HepG2 (cell line): Measurements from ENCODE around the gene NMBR.

Source experiments
- ARNT ChIP-seq: fragments of 450-650 bp; IDR thresholded peaks from 2 replicates; pipeline ENCODE4 v1.6.1; 2017
- CTCF ChIP-seq: sonication (generic); formaldehyde crosslinking; IDR thresholded peaks from 2 replicates; pipeline ENCODE4 v1.5.0; 2020; ENCODE audit warnings: mild to moderate bottlenecking, missing genetic modification reagents, moderate library complexity
- DPF2 ChIP-seq: sonication (generic); formaldehyde crosslinking; IDR thresholded peaks from 2 replicates; pipeline ENCODE4 v1.4.0; 2020; ENCODE audit warnings: mild to moderate bottlenecking, low read depth, missing genetic modification reagents, borderline replicate concordance
- GATA4 ChIP-seq: sonication (generic); IDR thresholded peaks from 2 replicates; pipeline ENCODE4 v1.6.1; 2016; ENCODE audit warnings: antibody characterized with exemption, low read depth, borderline replicate concordance
- GATAD2A ChIP-seq: IDR thresholded peaks from 2 replicates; pipeline ENCODE4 v1.6.1; 2016
- GLI4 ChIP-seq: sonication (generic); formaldehyde crosslinking; IDR thresholded peaks from 2 replicates; pipeline ENCODE4 v1.5.1; 2020; ENCODE audit warnings: missing genetic modification reagents, mild to moderate bottlenecking, moderate library complexity, borderline replicate concordance
- ZBTB2 ChIP-seq: sonication (generic); formaldehyde crosslinking; IDR thresholded peaks from 2 replicates; pipeline ENCODE4 v1.8.0; 2022; ENCODE audit warnings: low read depth, missing genetic modification reagents

DNA sequence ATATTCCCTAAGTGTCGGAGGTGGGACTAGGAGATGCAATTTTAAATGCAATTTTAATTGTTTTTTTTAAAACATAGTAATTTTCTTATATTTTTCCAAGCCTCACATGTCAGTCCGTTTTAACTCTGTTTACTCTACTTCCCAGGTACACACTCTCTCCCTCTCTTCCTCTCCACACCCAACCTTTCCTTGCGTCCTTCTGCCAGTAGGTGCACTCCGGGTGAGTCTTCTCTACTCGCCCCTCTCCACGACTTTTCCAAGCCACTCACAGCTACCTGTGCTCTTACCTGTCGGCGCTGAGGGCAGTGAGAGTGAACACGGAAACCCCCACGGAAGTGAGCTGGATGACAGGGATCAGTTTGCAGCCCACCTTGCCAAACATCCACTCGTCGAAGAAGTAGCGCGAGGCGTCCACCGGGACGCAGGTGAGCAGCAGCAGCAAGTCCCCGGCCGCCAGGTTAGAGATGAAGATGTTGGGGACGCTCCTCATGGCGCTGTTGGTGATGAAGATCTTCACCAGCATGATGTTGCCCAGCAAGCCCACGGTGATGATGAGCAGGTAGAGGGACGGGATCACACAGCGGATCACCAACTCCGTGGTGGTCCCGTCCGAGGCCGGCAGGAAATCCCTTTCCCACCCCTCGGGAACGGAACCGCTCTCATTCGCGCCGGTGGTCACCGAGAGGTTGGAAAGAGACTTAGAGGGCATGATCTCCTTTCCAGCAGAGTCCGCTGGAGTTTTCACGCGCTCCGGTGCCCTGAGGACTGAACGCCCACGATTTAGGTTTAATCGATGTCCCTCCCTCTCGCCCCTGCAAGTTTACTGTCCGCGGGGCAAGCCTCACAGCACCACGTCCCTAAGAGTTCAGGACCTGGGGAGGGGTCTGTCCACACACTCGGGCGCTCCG is 58.7 kb downstream of the NMBR start:
- no peak for TF ChIP-seq GATAD2A
- TF ChIP-seq DPF2 (CRISPR knock-in tag): no peak
- TF ChIP-seq CTCF (CRISPR knock-in tag): no peak
- no peak for TF ChIP-seq GATA4
- no peak for TF ChIP-seq ARNT
- no peak for TF ChIP-seq GLI4 (CRISPR knock-in tag)
- TF ChIP-seq ZBTB2: no peak
